Glutamatergic neuron (in vitro differentiated cells): ENCODE results near the gene CCL28. TPM values are rescaled to one million over a fixed set of nuclear protein-coding genes. Genes with fewer than 3 reads are reported as not detected.

ENCODE experiments used
- DNase-seq: peaks from one replicate; pipeline ENCODE4 v3.0.0; 2022
- H3K27ac Mint-ChIP-seq: one replicate; pipeline ENCODE4 v1.8.0; 2020; ENCODE audit warnings: mild to moderate bottlenecking, mixed read lengths, inconsistent platforms; ENCODE audit not compliant: unreplicated experiment
- H3K27me3 Mint-ChIP-seq: one replicate; pipeline ENCODE4 v1.8.0; 2020; ENCODE audit warnings: mild to moderate bottlenecking, moderate library complexity, mixed read lengths, inconsistent platforms; ENCODE audit not compliant: unreplicated experiment
- H3K36me3 Mint-ChIP-seq: one replicate; pipeline ENCODE4 v1.8.0; 2020; ENCODE audit warnings: mild to moderate bottlenecking, mixed read lengths, inconsistent platforms; ENCODE audit not compliant: unreplicated experiment
- H3K4me1 Mint-ChIP-seq: one replicate; pipeline ENCODE4 v1.8.0; 2020; ENCODE audit warnings: mild to moderate bottlenecking, low read depth, mixed read lengths, inconsistent platforms; ENCODE audit not compliant: unreplicated experiment
- H3K4me3 Mint-ChIP-seq: one replicate; pipeline ENCODE4 v1.8.0; 2020; ENCODE audit warnings: mild to moderate bottlenecking, mixed read lengths, inconsistent platforms; ENCODE audit not compliant: unreplicated experiment
- H3K9me3 Mint-ChIP-seq: one replicate; pipeline ENCODE4 v1.8.0; 2020; ENCODE audit warnings: mild to moderate bottlenecking, moderate library complexity, mixed read lengths, inconsistent platforms; ENCODE audit not compliant: unreplicated experiment
- total RNA-seq: library from RNA; stranded (reverse); fragmentation: NEBNext Ultra II Directional; extraction: Animal tissue kit (Norgen Biotek cat#: 25700); gene quantifications from one replicate; pipeline ENCODE4 v1.2.1, GENCODE V29; 2021; ENCODE audit not compliant: unreplicated experiment
- TF ChIP-seq, protein P1 (sequence below): fragments of 200-600 bp; sonication (generic); IDR thresholded peaks from one replicate; pipeline ENCODE4 v1.5.0; 2021; ENCODE audit not compliant: partially characterized antibody, unreplicated experiment

Gene CCL28
- total RNA-seq, 1 donor from 2014 or later = 1.1 TPM

- H3K27ac Mint-ChIP-seq = no peak overlapping the region
- no peaks in the 10 kb centered on the region for H3K36me3 Mint-ChIP-seq
- no peaks in the 10 kb centered on the region for H3K4me1 Mint-ChIP-seq
- TF ChIP-seq, protein P1, sequence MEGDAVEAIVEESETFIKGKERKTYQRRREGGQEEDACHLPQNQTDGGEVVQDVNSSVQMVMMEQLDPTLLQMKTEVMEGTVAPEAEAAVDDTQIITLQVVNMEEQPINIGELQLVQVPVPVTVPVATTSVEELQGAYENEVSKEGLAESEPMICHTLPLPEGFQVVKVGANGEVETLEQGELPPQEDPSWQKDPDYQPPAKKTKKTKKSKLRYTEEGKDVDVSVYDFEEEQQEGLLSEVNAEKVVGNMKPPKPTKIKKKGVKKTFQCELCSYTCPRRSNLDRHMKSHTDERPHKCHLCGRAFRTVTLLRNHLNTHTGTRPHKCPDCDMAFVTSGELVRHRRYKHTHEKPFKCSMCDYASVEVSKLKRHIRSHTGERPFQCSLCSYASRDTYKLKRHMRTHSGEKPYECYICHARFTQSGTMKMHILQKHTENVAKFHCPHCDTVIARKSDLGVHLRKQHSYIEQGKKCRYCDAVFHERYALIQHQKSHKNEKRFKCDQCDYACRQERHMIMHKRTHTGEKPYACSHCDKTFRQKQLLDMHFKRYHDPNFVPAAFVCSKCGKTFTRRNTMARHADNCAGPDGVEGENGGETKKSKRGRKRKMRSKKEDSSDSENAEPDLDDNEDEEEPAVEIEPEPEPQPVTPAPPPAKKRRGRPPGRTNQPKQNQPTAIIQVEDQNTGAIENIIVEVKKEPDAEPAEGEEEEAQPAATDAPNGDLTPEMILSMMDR = no peak
- no peak overlapping the region for H3K4me3 Mint-ChIP-seq
- no peak for DNase-seq
- H3K9me3 Mint-ChIP-seq = no peaks in the 10 kb centered on the region
- no peaks in the 10 kb centered on the region for H3K27me3 Mint-ChIP-seq
These were observed 6.4 kb upstream of the CCL28 start for GRCh38 chr5:43418561-43418960.

DNA sequence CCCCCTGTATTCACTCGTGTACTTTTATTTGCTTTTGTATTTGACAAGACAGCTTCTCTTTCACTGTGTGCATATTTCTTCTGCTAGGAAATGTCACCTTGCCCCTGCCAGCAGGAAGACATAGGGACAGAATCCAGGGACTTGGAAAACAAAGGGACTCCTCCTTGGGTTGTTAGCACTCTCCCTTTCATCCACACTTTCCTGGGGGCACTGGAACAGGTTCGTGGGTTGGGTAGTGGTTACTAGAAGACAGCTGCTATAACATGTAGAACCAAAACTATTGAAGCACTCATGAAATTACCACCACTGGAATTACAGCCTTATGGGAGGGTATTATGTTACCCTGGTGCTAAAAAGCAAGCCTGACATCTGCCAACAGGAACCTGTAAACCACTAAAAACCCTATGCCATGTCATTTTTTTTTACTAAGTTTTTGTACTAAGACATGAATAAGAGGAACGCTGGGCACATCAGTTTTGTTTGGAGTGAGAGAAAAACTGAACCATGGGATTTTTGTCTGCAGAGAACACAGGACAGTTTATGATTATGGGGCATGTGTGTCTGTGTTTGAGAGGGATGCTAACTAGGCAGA lies 4.7 kb upstream of the CCL28 start:
- no peak overlapping the region for H3K27ac Mint-ChIP-seq
- no peaks in the 10 kb centered on the region for H3K36me3 Mint-ChIP-seq
- DNase-seq = no peak
- no peaks in the 10 kb centered on the region for H3K4me1 Mint-ChIP-seq
- no peaks in the 10 kb centered on the region for H3K27me3 Mint-ChIP-seq
- no peak overlapping the region for H3K4me3 Mint-ChIP-seq
- TF ChIP-seq, protein P1 = no peak
- H3K9me3 Mint-ChIP-seq = no peaks in the 10 kb centered on the region

DNA sequence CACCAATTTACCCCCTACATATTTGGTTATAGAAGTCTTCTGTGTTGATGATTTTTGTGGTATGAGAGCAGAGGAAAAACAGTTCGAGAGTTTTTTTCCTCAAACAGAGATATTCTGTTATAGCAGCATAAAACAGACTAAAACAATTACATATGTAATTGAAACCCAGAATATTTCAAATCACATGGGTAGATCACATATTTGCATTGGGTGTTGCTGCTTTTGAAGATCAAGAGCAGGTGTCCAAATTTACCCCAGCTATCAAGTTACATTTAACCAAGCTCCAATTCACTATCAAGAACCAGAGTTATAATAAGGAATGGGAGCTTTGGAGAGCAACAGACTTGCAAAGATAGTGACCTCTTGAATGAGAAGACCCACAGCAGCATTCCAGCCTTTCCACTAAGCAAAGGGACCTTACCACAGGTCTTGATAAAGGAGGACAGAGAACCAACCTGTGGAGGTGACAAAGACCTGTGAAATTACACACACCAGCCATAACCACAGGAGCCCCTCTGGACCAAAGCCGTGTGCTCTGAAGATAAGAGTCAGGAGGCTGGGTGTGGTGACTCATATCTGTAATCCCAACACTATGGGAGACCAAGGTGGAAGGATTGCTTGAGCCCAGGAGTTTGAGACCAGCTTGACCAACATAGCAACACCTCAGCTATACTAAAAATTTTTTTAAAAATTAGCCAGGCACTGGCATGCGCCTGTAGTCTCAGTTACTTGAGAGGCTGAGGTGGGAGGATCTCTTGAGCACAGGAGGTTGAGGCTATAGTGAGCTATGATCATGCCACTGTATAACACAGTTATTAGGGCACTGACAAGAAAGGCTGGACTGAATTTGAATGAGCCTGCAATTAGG lies 4.0 kb upstream of the CCL28 start:
- DNase-seq = no peak
- H3K9me3 Mint-ChIP-seq = no peaks in the 10 kb centered on the region
- TF ChIP-seq, protein P1 = no peak
- H3K36me3 Mint-ChIP-seq = no peaks in the 10 kb centered on the region
- H3K27me3 Mint-ChIP-seq = no peaks in the 10 kb centered on the region
- H3K27ac Mint-ChIP-seq = no peak overlapping the region
- no peak overlapping the region for H3K4me3 Mint-ChIP-seq
- H3K4me1 Mint-ChIP-seq = no peaks in the 10 kb centered on the region

- no peak for DNase-seq
- H3K27ac Mint-ChIP-seq = no peak overlapping the region
- no peaks in the 10 kb centered on the region for H3K9me3 Mint-ChIP-seq
- no peaks in the 10 kb centered on the region for H3K36me3 Mint-ChIP-seq
- H3K4me1 Mint-ChIP-seq = no peaks in the 10 kb centered on the region
- no peaks in the 10 kb centered on the region for H3K27me3 Mint-ChIP-seq
- no peak overlapping the region for H3K4me3 Mint-ChIP-seq
- TF ChIP-seq, protein P1 = no peak
These were observed 1.8 kb upstream of the CCL28 start for GRCh38 chr5:43413966-43414365.

- Mint-ChIP-seq H3K36me3 (no peaks in the 10 kb centered on the region), H3K4me3 (no peak overlapping the region), H3K4me1 (no peaks in the 10 kb centered on the region), H3K27ac (no peak overlapping the region), H3K9me3 (no peaks in the 10 kb centered on the region), H3K27me3 (no peaks in the 10 kb centered on the region)
- no peak for DNase-seq
- TF ChIP-seq, protein P1 = no peak
These were observed 453 bp upstream of the CCL28 start for GRCh38 chr5:43412644-43413043.
